ENCODE measurements around the gene PFKL. TPM values are rescaled to one million over a fixed set of nuclear protein-coding genes. Genes with fewer than 3 reads are reported as not detected.

PFKL gene
- polyA plus RNA-seq, 1 experiment: 44.3 TPM

DNA sequence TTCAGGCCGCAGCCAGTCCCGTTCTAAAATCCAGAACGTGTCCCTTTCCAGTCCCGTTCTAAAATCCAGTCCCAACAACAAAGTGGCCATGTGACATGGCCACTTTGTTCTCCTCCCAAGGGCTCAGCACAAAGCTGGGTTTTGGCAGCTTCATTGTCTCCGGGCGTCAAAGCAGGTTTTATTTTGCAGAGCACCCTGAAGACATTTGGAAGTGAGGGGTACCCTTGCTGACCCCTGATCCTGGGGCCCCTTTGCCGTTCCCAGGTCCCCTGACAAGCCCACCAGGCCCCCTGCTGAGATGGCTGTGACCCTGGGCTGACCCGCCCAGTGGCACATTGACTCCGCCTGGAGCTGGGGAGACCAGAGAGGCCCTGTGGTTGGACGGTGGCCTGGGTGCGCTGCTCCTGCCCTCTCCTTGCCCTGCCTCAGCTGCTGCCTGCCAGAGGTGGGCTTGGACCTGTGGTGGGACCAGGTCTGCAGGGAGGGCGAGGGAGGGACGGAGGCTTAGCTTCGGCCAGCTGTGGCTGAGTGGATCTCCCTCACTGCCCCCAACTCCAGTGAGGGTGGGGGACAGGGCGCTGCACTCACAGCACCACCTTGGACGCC is 4.3 kb downstream of the PFKL start:
- POLR2A ChIA-PET: interaction anchor here (1.4 kb wide), 1 partner anchor 34 kb away, joined by 3 read pairs; no protein-coding TSS in a partner anchor
- CTCF ChIA-PET: interaction anchor here (0.6 to 1.8 kb wide), 4 partner anchors 9 to 491 kb away, joined by 4 to 5 read pairs (median 4); no protein-coding TSS in a partner anchor
- H3K4me3 ChIP-seq (ENCODE audit: low read depth, low read length): no peak overlapping the region
- TF ChIP-seq, protein P1, sequence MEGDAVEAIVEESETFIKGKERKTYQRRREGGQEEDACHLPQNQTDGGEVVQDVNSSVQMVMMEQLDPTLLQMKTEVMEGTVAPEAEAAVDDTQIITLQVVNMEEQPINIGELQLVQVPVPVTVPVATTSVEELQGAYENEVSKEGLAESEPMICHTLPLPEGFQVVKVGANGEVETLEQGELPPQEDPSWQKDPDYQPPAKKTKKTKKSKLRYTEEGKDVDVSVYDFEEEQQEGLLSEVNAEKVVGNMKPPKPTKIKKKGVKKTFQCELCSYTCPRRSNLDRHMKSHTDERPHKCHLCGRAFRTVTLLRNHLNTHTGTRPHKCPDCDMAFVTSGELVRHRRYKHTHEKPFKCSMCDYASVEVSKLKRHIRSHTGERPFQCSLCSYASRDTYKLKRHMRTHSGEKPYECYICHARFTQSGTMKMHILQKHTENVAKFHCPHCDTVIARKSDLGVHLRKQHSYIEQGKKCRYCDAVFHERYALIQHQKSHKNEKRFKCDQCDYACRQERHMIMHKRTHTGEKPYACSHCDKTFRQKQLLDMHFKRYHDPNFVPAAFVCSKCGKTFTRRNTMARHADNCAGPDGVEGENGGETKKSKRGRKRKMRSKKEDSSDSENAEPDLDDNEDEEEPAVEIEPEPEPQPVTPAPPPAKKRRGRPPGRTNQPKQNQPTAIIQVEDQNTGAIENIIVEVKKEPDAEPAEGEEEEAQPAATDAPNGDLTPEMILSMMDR (IDR thresholded peaks at IDR 0.05; ENCODE audit: low read depth, low read length): no peak
- H3K27ac ChIP-seq (ENCODE audit: low read depth, low read length): no peak overlapping the region
- no peaks in the 10 kb centered on the region for H3K27me3 ChIP-seq (ENCODE audit: control insufficient read depth, insufficient read depth, low read length)
- no peaks in the 10 kb centered on the region for H3K9me3 ChIP-seq (ENCODE audit: control insufficient read depth, insufficient read depth, low read length)
- DNase-seq (ENCODE audit: low read depth, low spot score): no peak

DNA sequence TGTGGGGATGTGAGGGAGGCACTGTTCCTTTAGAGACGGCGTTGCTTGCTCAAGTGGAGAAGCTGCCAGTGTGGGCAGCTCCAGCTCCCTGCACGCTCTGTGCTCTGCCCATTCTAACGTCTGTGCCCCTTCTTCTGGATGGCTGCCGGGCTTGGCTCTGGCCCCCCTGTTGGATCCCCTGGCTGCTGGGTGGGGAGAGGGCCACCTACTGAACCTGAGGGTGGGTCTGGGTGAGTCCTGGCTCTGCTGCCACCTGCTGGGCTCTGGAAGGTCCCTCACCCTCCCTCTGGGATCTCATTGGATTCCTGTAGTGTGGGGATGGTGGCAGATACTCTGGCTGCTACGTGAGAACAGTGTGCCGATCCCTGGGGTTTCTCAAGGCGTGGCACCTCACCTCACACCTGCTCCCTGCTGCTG is 5.0 kb downstream of the PFKL start:
- DNase-seq (ENCODE audit: low read depth, low spot score): no peak
- POLR2A ChIA-PET: interaction anchor here (0.6 kb wide), 1 partner anchor 9 kb away, joined by 6 read pairs; no protein-coding TSS in a partner anchor
- TF ChIP-seq, protein P1 (IDR thresholded peaks at IDR 0.05; ENCODE audit: low read depth, low read length): peak; percentile 74

DNA sequence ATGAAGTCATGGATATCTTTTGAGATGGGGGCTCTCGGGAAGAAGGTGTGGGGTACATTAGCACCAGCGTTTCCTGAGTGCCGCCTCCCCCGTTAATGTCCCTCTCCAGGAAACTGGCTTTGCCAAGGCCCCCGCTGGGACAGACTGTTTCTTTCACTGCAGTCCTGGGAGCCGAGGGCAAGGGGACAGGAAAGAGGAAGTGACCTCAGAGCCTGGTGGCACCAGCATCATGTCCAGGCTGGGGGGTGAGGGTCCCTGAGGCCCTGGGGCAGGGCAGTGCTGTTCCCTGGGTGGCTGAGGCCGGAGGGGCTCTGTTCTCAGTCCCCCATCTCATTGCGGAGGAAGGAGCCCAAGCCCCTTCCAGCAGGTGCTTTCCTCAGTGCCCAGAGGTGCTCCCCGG is 5.8 kb downstream of the PFKL start:
- Histone ChIP-seq H3K27me3 (ENCODE audit: control insufficient read depth, insufficient read depth, low read length) (no peaks in the 10 kb centered on the region), H3K9me3 (ENCODE audit: control insufficient read depth, insufficient read depth, low read length) (no peaks in the 10 kb centered on the region), H3K27ac (ENCODE audit: low read depth, low read length) (no peak overlapping the region), H3K4me3 (ENCODE audit: low read depth, low read length) (no peak overlapping the region)
- CTCF ChIA-PET: interaction anchor here (0.7 kb wide), 3 partner anchors 8 to 1806 kb away, joined by 3 read pairs; no protein-coding TSS in a partner anchor
- TF ChIP-seq, protein P1 (IDR thresholded peaks at IDR 0.05; ENCODE audit: low read depth, low read length): no peak
- no peak for DNase-seq (ENCODE audit: low read depth, low spot score)
- POLR2A ChIA-PET: no interaction called here

More for the DNA sequence above, 5.0 kb downstream of the PFKL start:
- no peaks in the 10 kb centered on the region for H3K27me3 ChIP-seq (ENCODE audit: control insufficient read depth, insufficient read depth, low read length)
- H3K4me3 ChIP-seq (ENCODE audit: low read depth, low read length): no peak overlapping the region
- no peaks in the 10 kb centered on the region for H3K9me3 ChIP-seq (ENCODE audit: control insufficient read depth, insufficient read depth, low read length)
- H3K27ac ChIP-seq (ENCODE audit: low read depth, low read length): no peak overlapping the region
- CTCF ChIA-PET: interaction anchor here (0.7 to 1.8 kb wide), 6 partner anchors 9 to 1807 kb away, joined by 3 to 5 read pairs (median 4); no protein-coding TSS in a partner anchor

DNA sequence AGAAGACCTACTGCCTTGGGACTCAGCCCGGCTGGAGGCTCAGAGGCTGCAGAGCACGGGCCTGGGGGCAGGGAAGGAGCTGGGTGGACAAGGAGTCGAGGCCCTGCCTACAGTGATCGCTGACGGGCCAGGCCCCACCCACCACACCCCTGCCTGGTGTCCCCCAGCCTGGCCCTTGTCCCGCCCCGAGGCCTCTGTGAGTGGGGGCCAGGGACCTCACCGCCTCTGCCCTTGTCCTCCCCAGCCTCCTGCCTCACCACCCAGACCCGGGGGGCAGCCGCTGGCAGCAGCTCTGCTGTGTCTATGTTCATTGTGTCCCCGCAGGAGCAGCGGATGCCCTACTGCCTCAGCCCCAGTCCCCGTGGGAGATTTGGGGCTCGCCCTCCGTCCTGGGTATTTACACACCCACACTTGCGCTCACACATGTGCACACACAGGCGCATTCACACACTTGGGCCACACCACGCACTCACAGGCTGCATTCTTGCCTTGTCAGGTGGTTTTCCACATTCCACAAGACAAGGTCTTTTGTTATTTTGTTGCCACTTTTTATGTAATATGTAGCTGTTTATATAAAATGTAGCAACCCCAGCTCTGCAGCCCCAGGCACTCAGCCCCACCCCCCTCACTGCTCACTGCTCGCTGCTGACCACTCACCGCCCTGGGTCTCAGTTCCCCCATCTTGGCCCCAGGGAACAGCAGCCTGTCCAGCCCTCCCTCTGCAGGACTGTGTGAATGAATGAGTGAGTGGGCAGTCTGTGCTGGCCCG is 7.3 kb downstream of the PFKL start:
- H3K9me3 ChIP-seq (ENCODE audit: control insufficient read depth, insufficient read depth, low read length): no peaks in the 10 kb centered on the region
- POLR2A ChIA-PET: interaction anchor here (0.6 kb wide), 1 partner anchor 21 kb away, joined by 3 read pairs; no protein-coding TSS in a partner anchor

More for the DNA sequence above, 7.3 kb downstream of the PFKL start:
- TF ChIP-seq, protein P1 (IDR thresholded peaks at IDR 0.05; ENCODE audit: low read depth, low read length): no peak
- H3K27me3 ChIP-seq (ENCODE audit: control insufficient read depth, insufficient read depth, low read length): no peaks in the 10 kb centered on the region
- no peak overlapping the region for H3K27ac ChIP-seq (ENCODE audit: low read depth, low read length)
- no peak overlapping the region for H3K4me3 ChIP-seq (ENCODE audit: low read depth, low read length)
- no peak for DNase-seq (ENCODE audit: low read depth, low spot score)
- CTCF ChIA-PET: no interaction called here
